ENCODE measurements around the gene LRP2. TPM values are rescaled to one million over a fixed set of nuclear protein-coding genes. Genes with fewer than 3 reads are reported as not detected.

The LRP2 gene
- total and polyA plus RNA-seq, 2 of the 8 experiments (the other 6 are each of a cell fraction or from before 2014, with no cell fraction given): 2.0 to 2.9 TPM

DNA sequence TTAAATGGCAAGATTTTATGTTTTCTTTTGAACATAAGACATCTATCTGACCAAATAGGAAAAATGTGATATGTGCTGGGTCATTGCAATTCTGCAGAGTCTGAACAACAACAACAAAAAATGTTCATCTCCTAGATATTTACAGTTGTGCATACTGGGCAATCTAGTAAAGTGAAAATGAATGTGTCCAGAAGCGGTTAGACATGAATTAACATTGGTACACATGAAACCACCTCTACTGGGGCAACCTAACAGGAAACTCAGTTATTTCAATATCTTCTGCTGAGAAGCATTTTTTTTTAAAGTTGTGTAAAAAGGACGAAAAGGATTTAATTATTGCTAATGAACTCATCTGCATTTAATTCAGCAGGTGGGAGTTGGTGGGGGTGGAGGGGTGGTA, 216.1 kb downstream of the LRP2 start (continued):
- no peak for TF ChIP-seq ATF3 (IDR thresholded peaks at IDR 0.05; ENCODE audit: insufficient read depth, low read depth, low read length)

Measured in H1 (cell line).